Activated CD8-positive, alpha-beta memory T cell treated with anti-CD3 and anti-CD28 coated beads, Interleukin-2, amount 10 ng/mL, durations not matched to agents 7 days and 5 days (primary cell): ENCODE measurements around the gene DMRT3. TPM values are rescaled to one million over a fixed set of nuclear protein-coding genes. Genes with fewer than 3 reads are reported as not detected.

Experiments used
- ATAC-seq: fragments of 150-1000 bp; cut with Tn5 transposase; one replicate; pipeline ENCODE4 v1.10.0; 2021; ENCODE audit warnings: moderate library complexity
- CTCF ChIA-PET: fragments of 350-600 bp; sonication (Branson Sonifier 250); formaldehyde crosslinking; loops from one replicate; lab custom pipeline; 2021; ENCODE audit warnings: antibody characterized with exemption; lab: Charles Lee
- DNase-seq: peaks from one replicate; pipeline ENCODE4 v3.0.0-alpha.2; 2020
- H3K27ac Mint-ChIP-seq: one replicate; pipeline ENCODE4 v1.8.0; 2021; ENCODE audit warnings: mild to moderate bottlenecking, mixed read lengths
- H3K27me3 Mint-ChIP-seq: one replicate; pipeline ENCODE4 v1.8.0; 2021; ENCODE audit warnings: mixed read lengths
- H3K36me3 Mint-ChIP-seq: one replicate; pipeline ENCODE4 v1.8.0; 2021; ENCODE audit warnings: mild to moderate bottlenecking, mixed read lengths
- H3K4me1 Mint-ChIP-seq: one replicate; pipeline ENCODE4 v1.8.0; 2021; ENCODE audit warnings: mixed read lengths
- H3K4me3 Mint-ChIP-seq: one replicate; pipeline ENCODE4 v1.8.0; 2021; ENCODE audit warnings: mild to moderate bottlenecking, moderate library complexity, mixed read lengths
- H3K9me3 Mint-ChIP-seq: one replicate; pipeline ENCODE4 v1.8.0; 2022; ENCODE audit warnings: low read depth, mixed read lengths
- total RNA-seq, 2 experiments: library from RNA; stranded (reverse); gene quantifications; one replicate each; pipeline ENCODE4 v1.2.3, GENCODE V29; 2021

DMRT3 gene
- total RNA-seq, 2 experiments from 2014 or later, result not detected

GRCh38 chr9:1024112-1024511, 47.7 kb downstream of the DMRT3 start:
- H3K36me3 Mint-ChIP-seq, result no peaks in the 10 kb centered on the region
- CTCF ChIA-PET, result no interaction called here
- no peak for ATAC-seq

GRCh38 chr9:1025131-1025530, 48.7 kb downstream of the DMRT3 start:
- ATAC-seq (no peak), DNase-seq (no peak)
- Mint-ChIP-seq H3K27ac (no peak overlapping the region), H3K27me3 (peaks cover 26% of the 10 kb centered on the region), H3K4me3 (no peak overlapping the region), H3K9me3 (peaks cover 3% of the 10 kb centered on the region), H3K4me1 (no peaks in the 10 kb centered on the region), H3K36me3 (no peaks in the 10 kb centered on the region)
- CTCF ChIA-PET, result no interaction called here

More at GRCh38 chr9:1024112-1024511, 47.7 kb downstream of the DMRT3 start:
- H3K9me3 Mint-ChIP-seq, result peaks cover 3% of the 10 kb centered on the region
- no peak overlapping the region for H3K27ac Mint-ChIP-seq
- peaks cover 26% of the 10 kb centered on the region for H3K27me3 Mint-ChIP-seq
- H3K4me1 Mint-ChIP-seq, result no peaks in the 10 kb centered on the region
- DNase-seq, result no peak
- H3K4me3 Mint-ChIP-seq, result no peak overlapping the region

GRCh38 chr9:1026219-1026618, 49.8 kb downstream of the DMRT3 start:
- Mint-ChIP-seq H3K27ac (no peak overlapping the region), H3K27me3 (peaks cover 22% of the 10 kb centered on the region), H3K36me3 (no peaks in the 10 kb centered on the region), H3K4me1 (no peaks in the 10 kb centered on the region), H3K4me3 (no peak overlapping the region), H3K9me3 (peaks cover 3% of the 10 kb centered on the region)
- ATAC-seq, result no peak
- CTCF ChIA-PET, result no interaction called here
- DNase-seq, result no peak

- H3K27me3 Mint-ChIP-seq, result peaks cover 19% of the 10 kb centered on the region
- H3K36me3 Mint-ChIP-seq, result no peaks in the 10 kb centered on the region
- no peaks in the 10 kb centered on the region for H3K9me3 Mint-ChIP-seq
- no peak for ATAC-seq
- DNase-seq, result no peak
- no peak overlapping the region for H3K27ac Mint-ChIP-seq
- H3K4me3 Mint-ChIP-seq, result no peak overlapping the region
- no peaks in the 10 kb centered on the region for H3K4me1 Mint-ChIP-seq
- CTCF ChIA-PET, result no interaction called here
Observed at GRCh38 chr9:1028501-1029190, 52.2 kb downstream of the DMRT3 start.

- Mint-ChIP-seq H3K27me3 (peaks cover 20% of the 10 kb centered on the region), H3K36me3 (no peaks in the 10 kb centered on the region), H3K4me1 (no peaks in the 10 kb centered on the region), H3K9me3 (no peaks in the 10 kb centered on the region), H3K27ac (no peak overlapping the region), H3K4me3 (no peak overlapping the region)
- no peak for DNase-seq
- no peak for ATAC-seq
- CTCF ChIA-PET, result no interaction called here
Observed at GRCh38 chr9:1031951-1032601, 55.6 kb downstream of the DMRT3 start.

GRCh38 chr9:1034271-1034670, 57.8 kb downstream of the DMRT3 start:
- no peak for DNase-seq
- Mint-ChIP-seq H3K4me1 (no peaks in the 10 kb centered on the region), H3K27me3 (peaks cover 21% of the 10 kb centered on the region), H3K9me3 (no peaks in the 10 kb centered on the region), H3K4me3 (no peak overlapping the region), H3K27ac (no peak overlapping the region), H3K36me3 (no peaks in the 10 kb centered on the region)
- ATAC-seq, result no peak
- CTCF ChIA-PET, result no interaction called here

- H3K36me3 Mint-ChIP-seq, result no peaks in the 10 kb centered on the region
- no peak overlapping the region for H3K4me3 Mint-ChIP-seq
- H3K9me3 Mint-ChIP-seq, result no peaks in the 10 kb centered on the region
- ATAC-seq (no peak), DNase-seq (no peak)
- H3K4me1 Mint-ChIP-seq, result peaks cover 5% of the 10 kb centered on the region
- CTCF ChIA-PET, result interaction anchor here (1.3 kb wide), 1 partner anchor 30 kb away, joined by 3 read pairs; no protein-coding TSS in a partner anchor
- H3K27me3 Mint-ChIP-seq, result peaks cover 63% of the 10 kb centered on the region
- H3K27ac Mint-ChIP-seq, result no peak overlapping the region
Observed at GRCh38 chr9:1039589-1039988, 63.1 kb downstream of the DMRT3 start.

Other genes with a start within 250 kb of the DMRT3 start
- gene DMRT1, start 135.0 kb upstream of the DMRT3 start, total RNA-seq, result under 1 TPM in 1 of 2 experiments, not detected in 1; 0.21 TPM
- not detected for gene DMRT2, start 73.7 kb downstream of the DMRT3 start, total RNA-seq